GM19372 (cell line): Measurements from ENCODE around the gene LRRC8D.

Experiments used
- ATAC-seq: cut with Tn5 transposase; IDR thresholded peaks from one replicate; pipeline ENCODE4 v1.9.1; 2021; ENCODE audit warnings: mild to moderate bottlenecking, low read depth, moderate library complexity; ENCODE audit not compliant: unreplicated experiment

LRRC8D gene

GRCh38 chr1:89832496-89833127 is 11.8 kb downstream of the LRRC8D start:
- no peak for ATAC-seq

- ATAC-seq, result no peak
These were observed 12.6 kb downstream of the LRRC8D start for GRCh38 chr1:89833183-89834082.

GRCh38 chr1:89834083-89834704 is 13.4 kb downstream of the LRRC8D start:
- no peak for ATAC-seq

- no peak for ATAC-seq
These were observed 15.6 kb downstream of the LRRC8D start for GRCh38 chr1:89836252-89837035.

- no peak for ATAC-seq
These were observed 16.2 kb downstream of the LRRC8D start for GRCh38 chr1:89837036-89837481.

- no peak for ATAC-seq
These were observed 16.7 kb downstream of the LRRC8D start for GRCh38 chr1:89837510-89837909.

- ATAC-seq, result no peak
These were observed 18.7 kb downstream of the LRRC8D start for GRCh38 chr1:89839516-89839915.

- ATAC-seq, result no peak
These were observed 20.7 kb downstream of the LRRC8D start for GRCh38 chr1:89841507-89841906.

- peak; percentile 31 for ATAC-seq
These were observed 21.9 kb downstream of the LRRC8D start for GRCh38 chr1:89842567-89843272.

- peak; percentile 89 for ATAC-seq
These were observed 22.7 kb downstream of the LRRC8D start for GRCh38 chr1:89843273-89844130.

GRCh38 chr1:89844241-89844807 is 23.5 kb downstream of the LRRC8D start:
- ATAC-seq, result no peak

GRCh38 chr1:89844860-89845259 is 24.0 kb downstream of the LRRC8D start:
- no peak for ATAC-seq

- no peak for ATAC-seq
These were observed 26.4 kb downstream of the LRRC8D start for GRCh38 chr1:89847191-89847729.

- ATAC-seq, result no peak
These were observed 30.1 kb downstream of the LRRC8D start for GRCh38 chr1:89850844-89851415.

- no peak for ATAC-seq
These were observed 33.3 kb downstream of the LRRC8D start for GRCh38 chr1:89854140-89854539.

- peak; percentile 77 for ATAC-seq
These were observed 34.7 kb downstream of the LRRC8D start for GRCh38 chr1:89855413-89856123.

GRCh38 chr1:89863165-89863830 is 42.5 kb downstream of the LRRC8D start:
- ATAC-seq, result no peak
